B cell (primary cell): ENCODE measurements around the gene LRRTM1.

Experiments
- EZH2 ChIP-seq: IDR thresholded peaks from 2 replicates; pipeline ENCODE4 v1.6.1; 2012; ENCODE audit warnings: borderline replicate concordance, low read depth, mild to moderate bottlenecking, moderate library complexity, low read length; ENCODE audit not compliant: insufficient read depth, poor library complexity, severe bottlenecking
- TF ChIP-seq, protein P1 (sequence below): fragments of 200-600 bp; IDR thresholded peaks from one replicate; pipeline ENCODE4 v1.8.0; 2022; ENCODE audit warnings: antibody characterized with exemption, mild to moderate bottlenecking

GRCh38 chr2:80255918-80256781 lies 48.4 kb downstream of the LRRTM1 start:
- no peak for TF ChIP-seq EZH2
- TF ChIP-seq, protein P1, sequence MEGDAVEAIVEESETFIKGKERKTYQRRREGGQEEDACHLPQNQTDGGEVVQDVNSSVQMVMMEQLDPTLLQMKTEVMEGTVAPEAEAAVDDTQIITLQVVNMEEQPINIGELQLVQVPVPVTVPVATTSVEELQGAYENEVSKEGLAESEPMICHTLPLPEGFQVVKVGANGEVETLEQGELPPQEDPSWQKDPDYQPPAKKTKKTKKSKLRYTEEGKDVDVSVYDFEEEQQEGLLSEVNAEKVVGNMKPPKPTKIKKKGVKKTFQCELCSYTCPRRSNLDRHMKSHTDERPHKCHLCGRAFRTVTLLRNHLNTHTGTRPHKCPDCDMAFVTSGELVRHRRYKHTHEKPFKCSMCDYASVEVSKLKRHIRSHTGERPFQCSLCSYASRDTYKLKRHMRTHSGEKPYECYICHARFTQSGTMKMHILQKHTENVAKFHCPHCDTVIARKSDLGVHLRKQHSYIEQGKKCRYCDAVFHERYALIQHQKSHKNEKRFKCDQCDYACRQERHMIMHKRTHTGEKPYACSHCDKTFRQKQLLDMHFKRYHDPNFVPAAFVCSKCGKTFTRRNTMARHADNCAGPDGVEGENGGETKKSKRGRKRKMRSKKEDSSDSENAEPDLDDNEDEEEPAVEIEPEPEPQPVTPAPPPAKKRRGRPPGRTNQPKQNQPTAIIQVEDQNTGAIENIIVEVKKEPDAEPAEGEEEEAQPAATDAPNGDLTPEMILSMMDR, result no peak
